Endometrial microvascular endothelial cells (primary cell): ENCODE data around the gene IFNL4. TPM values are rescaled to one million over a fixed set of nuclear protein-coding genes. Genes with fewer than 3 reads are reported as not detected.
"Not testable (repeated sequence)": the region's sequence is repeated elsewhere in the genome, so short reads cannot be mapped to it uniquely, and the experiment has no call there.

Experiments
- in situ Hi-C: cut with HindIII; loops from 2 replicates; pipeline ENCODE4 v1.10.0; 2017; ENCODE audit warnings: low sequenced_read_pairs, low pct_unique_long_range_greater_than_20kb; ENCODE audit errors: inconsistent ontology term
- total RNA-seq: library from RNA; depleted of rRNA; stranded (reverse); fragments of >200 nt; gene quantifications from one replicate; pipeline ENCODE4 v1.2.3, GENCODE V29; 2015; ENCODE audit errors: inconsistent ontology term

Gene IFNL4
- total RNA-seq, result not detected

DNA sequence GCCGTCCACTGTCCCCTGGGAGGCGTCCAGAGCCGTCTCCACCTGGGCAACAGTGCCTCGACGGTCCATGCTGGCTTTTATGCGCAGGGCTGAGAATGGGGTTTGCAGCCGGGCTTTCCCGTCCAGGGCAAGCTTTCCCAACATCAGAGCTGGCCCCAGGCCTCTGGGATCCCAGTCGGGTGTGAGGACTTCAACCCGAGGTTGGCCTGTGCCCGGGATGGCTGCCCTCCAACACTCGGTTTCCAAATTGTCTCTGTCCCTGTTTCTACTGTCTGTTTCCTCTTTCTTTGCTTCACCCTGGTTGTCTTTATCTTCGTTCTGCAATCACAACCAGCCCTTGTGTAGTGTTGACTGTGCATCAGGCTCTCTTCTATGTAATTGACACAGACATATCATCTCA is at the start of gene IFNL4:
Gene IFNL4, minus strand, starts transcription at position 51 of the 400 bp plus-strand sequence.
- in situ Hi-C loops, result no loop called here

GRCh38 chr19:39297931-39298634 is 49.4 kb upstream of the IFNL4 start:
- in situ Hi-C loops, result no loop called here

DNA sequence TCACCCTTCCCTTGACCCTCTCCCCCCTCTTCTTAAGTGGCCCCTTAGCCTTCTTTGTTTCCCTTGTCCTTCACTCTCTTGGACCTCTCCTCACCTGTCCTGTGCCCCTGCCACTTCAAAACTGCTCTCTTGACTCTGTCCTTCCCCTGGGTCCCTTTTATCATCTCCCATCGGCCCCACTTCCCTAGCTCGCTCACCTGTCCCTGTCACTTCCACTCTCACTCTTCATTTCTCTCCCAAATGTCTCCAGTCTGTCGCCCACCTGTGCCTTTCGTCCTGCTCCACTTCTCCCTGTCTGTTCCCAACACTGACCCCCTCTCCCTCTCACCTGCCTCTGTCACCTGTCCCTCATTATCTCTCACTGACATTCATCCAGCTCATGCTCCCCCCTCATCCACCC is 48.2 kb upstream of the IFNL4 start:
- in situ Hi-C loops, result no loop called here

GRCh38 chr19:39296055-39296645 is 47.5 kb upstream of the IFNL4 start, which contains the start of gene IFNL1:
Gene IFNL1 (plus strand): TSS chr19:39296407. CDS start chr19:39296422, 15 bp downstream.
- in situ Hi-C loops, result no loop called here

- in situ Hi-C loops, result no loop called here
Measured at GRCh38 chr19:39293394-39293793, 44.7 kb upstream of the IFNL4 start.

DNA sequence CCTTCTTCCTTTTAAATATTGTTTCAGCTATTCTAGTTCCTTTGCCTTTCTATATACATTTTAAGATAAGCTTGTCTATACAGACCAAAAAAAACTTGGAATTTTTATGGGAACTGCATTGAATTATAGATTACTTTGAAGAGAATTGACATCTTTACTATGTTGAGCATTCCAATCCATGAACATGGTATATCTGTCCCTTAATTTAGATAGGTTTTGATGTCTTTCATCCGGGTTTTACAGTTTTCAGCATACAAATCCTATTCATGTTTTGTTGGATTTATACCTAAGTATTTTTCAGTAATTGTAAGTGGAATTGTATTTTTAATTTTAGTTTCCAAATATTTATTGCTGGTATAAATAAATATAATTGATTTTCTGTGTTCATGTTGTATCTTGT is 35.4 kb upstream of the IFNL4 start:
- in situ Hi-C loops, result no loop called here

GRCh38 chr19:39282021-39282420 is 33.4 kb upstream of the IFNL4 start:
- in situ Hi-C loops, result no loop called here

DNA sequence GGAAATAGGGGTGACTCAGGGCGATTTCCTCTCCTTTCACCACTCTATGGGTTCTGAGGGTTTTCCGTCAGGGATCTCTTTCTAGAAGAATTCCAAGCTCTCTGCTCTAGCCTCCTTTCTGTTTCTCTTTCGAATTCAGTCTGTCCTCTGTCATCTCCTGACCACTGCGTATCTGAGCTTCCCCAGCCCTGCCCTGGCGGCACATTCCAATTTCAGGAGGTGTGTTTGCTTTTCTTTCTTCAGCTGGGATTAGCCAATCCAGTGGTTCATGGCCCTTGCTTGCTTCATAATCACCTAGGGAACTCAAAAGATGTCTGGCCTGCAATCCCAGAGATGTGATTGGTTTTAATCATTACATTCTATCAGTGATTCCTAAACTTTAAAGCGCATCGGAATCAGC is 28.9 kb upstream of the IFNL4 start:
- in situ Hi-C loops, result no loop called here

DNA sequence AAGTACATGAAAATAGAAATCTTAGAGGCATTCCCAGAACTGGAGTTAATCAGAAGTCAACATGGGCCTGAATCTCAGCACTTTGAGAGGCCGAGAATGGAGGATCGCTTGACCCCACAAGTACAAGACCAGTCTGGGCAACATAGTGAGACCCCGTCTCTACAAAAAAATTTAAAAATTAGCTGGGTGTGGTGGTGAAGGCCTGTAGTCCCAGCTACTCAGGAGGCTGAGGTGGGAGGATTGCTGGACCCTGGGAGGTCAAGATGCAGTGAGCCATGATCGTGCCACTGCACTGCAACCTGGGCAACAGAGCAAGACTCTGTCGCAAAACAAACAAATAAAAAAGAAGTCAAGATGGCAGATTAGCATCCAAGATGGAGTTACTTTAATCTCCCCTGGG is 28.1 kb upstream of the IFNL4 start:
- in situ Hi-C loops, result no loop called here

- in situ Hi-C loops, result no loop called here
Measured at GRCh38 chr19:39275578-39275977, 26.9 kb upstream of the IFNL4 start.

DNA sequence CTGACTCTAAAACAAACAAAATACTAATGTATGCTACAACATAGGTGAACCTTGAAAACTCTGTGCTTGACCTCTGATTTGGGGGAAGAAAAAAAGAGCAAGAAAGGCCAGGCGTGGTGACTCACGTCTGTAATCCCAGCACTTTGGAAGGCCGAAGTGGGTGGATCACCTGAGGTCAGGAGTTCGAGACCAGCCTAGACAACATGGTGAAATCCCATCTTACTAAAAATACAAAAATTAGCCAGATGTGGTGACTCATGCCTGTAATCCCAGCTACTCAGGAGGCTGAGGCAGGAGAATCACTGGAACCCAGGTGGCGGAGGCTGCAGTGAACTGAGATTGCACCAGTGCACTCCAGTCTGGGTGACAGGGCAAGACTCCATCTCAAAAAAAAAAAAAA is 25.2 kb upstream of the IFNL4 start:
- in situ Hi-C loops, result not testable (repeated sequence)

DNA sequence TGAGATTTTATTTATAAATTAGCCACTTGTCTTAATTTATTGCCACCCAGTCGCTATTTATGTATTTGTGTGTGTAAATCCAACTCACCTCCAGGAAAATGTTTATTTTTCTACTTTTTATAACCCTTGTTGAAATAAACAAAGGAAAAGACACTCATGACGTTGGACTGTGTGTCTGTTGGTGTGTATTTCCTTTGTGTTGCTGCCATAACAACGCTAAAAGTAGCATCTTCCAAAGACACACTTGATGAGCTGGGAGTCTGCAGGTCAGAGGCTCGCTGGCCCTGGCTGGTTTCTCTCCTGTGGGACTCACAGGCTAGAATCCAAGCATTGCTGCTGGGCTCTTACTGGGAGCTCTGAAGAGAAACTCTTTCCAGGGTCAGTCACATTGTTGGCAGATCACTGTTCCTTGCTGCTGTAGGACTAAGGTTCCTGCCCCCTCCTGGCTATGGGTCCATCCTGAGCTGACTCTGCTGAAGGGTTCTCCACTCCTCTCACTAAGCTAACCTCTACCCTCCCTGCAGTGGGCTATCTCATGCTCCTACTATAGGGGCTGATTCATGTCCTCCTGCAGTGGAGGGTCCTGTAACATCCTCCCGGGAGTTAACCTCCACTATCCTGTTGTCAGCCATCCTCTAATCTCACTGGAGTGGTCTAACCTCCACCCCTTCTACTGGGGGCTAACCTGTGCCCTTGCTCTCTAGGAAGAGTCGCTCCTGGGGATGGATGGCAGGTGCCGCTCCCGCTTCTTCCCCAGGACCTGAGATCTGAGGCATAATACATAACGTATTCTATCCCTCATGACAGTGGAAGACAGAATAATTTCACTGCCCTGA is 21.6 kb upstream of the IFNL4 start:
- in situ Hi-C loops, result no loop called here

DNA sequence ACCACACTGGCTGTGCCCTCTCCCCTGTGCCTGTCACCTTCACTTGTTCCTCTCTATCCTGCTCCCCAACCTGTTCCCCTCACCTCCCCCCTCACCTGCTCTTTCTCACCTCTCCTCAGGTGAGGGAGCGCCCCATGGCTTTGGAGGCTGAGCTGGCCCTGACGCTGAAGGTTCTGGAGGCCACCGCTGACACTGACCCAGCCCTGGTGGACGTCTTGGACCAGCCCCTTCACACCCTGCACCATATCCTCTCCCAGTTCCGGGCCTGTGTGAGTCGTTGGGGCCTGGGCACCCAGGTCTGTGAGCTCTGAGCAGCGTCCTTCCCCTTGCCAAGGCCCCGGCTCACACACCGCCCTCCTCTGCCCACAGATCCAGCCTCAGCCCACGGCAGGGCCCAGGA is 20.7 kb upstream of the IFNL4 start:
- in situ Hi-C loops, result not testable (repeated sequence)

DNA sequence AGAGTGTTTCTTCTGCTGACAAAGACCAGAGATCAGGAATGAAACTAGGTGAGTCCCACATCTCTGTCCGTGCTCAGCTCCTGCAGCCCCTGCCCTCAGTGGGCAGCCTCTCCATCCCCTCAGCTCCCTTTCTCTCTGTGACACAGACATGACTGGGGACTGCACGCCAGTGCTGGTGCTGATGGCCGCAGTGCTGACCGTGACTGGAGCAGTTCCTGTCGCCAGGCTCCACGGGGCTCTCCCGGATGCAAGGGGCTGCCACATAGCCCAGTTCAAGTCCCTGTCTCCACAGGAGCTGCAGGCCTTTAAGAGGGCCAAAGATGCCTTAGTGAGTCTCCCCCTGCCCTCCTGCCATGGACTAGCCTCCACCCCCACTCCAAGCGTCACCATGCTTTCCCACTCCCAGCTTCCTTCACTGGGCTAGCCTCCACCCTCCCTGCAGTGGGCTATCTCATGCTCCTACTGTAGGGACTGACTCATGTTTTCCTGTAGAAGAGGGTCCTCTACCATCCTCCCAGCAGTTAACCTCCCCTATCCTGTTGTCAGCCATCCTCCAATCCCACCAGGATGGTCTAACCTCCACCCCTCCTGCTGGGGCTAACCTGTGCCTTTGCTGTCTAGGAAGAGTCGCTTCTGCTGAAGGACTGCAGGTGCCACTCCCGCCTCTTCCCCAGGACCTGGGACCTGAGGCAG is 20.0 kb upstream of the IFNL4 start:
- in situ Hi-C loops, result not testable (repeated sequence)

- in situ Hi-C loops, result not testable (repeated sequence)
Measured at GRCh38 chr19:39268085-39268484, 19.4 kb upstream of the IFNL4 start, which contains the start of gene IFNL2. Gene IFNL2 (plus strand): TSS chr19:39268396. CDS start chr19:39268569, 173 bp downstream.

DNA sequence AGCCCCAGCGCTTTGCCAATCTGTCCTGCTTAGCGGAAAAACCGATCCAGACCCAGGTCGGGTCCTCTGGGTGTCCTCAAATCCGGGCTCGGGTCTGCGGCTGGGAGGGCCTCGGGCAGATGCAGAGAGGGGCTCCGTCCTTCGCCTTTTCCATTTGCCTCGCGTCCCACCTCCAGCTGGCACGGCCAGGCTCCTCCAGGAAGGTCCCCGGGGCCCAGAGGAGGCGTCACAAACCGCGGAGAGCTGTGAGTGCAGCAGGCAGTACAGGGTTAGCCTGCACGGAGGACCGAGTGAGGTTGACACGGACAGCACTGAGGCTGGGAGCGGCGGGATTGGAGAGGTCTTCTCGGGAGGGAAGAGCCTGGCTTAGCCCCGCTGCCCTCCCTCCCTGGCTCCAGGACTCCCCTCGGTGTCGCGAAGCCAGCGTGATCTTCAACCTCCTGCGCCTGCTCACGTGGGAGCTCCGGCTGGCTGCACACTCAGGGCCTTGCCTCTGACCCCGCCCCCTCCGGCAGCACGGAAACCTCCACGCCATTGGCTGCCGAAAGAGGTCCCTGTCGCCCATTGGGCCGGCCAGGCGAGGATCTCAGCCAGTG is 16.8 kb upstream of the IFNL4 start:
- in situ Hi-C loops, result no loop called here

GRCh38 chr19:39264306-39265290 is 15.9 kb upstream of the IFNL4 start:
- in situ Hi-C loops, result no loop called here

DNA sequence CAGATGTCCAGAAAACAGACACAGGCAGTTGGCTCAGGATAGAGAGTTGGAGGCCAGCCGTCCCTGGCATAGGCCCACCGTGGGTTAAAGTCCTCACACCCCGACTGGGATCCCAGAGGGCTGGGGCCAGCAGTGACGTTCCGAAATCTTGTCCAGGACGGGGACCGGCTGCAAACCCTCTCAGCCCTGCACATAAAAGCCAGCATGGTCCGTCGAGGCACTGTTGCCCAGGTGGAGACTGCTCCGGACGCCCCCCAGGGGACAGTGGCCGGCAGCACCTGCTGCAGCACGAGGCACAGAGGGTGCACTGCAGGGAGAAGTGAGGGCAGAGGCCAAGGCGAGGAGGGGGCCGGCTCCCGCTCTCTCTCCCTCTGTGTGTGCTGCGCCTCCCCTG is 15.3 kb upstream of the IFNL4 start:
- in situ Hi-C loops, result no loop called here
